A549 (cell line): ENCODE results near the gene AMY1A.
"Not testable (repeated sequence)": the region's sequence is repeated elsewhere in the genome, so short reads cannot be mapped to it uniquely, and the experiment has no call there.

ENCODE experiments used
- CHD2 ChIP-seq: fragments of 150-350 bp; IDR thresholded peaks from 2 replicates; pipeline ENCODE4 v1.6.1; 2014; ENCODE audit warnings: low read length; ENCODE audit not compliant: partially characterized antibody
- PHF8 ChIP-seq: fragments of 200-600 bp; sonication (generic); IDR thresholded peaks from 2 replicates; pipeline ENCODE4 v1.6.1; 2016; ENCODE audit warnings: low read depth, mild to moderate bottlenecking, antibody characterized with exemption, moderate library complexity, borderline replicate concordance
- POLR2A ChIP-seq: IDR thresholded peaks from 2 replicates; pipeline ENCODE4 v1.6.1; 2012; ENCODE audit warnings: mild to moderate bottlenecking, low read length
- TF ChIP-seq, protein P1 (sequence below): IDR thresholded peaks from 2 replicates; pipeline ENCODE4 v1.6.1; 2012
- TF ChIP-seq, protein P2 (sequence below): fragments of 450-650 bp; IDR thresholded peaks from 2 replicates; pipeline ENCODE4 v1.6.1; 2014; ENCODE audit warnings: antibody characterized with exemption
- TF ChIP-seq, protein P3 (sequence below): fragments of >200 bp; sonication (Bioruptor Twin); formaldehyde crosslinking; IDR thresholded peaks from 3 replicates; pipeline ENCODE4 v1.5.1; 2016
- TF ChIP-seq, protein P4 (sequence below): fragments of 250-450 bp; sonication (Bioruptor Pico); IDR thresholded peaks from 2 replicates; pipeline ENCODE4 v1.5.0; 2020; ENCODE audit warnings: low read depth, mild to moderate bottlenecking, moderate library complexity
- TF ChIP-seq, protein P5 (sequence below): fragments of >200 bp; sonication (Bioruptor Twin); formaldehyde crosslinking; IDR thresholded peaks from 3 replicates; pipeline ENCODE4 v1.6.1; 2016

DNA sequence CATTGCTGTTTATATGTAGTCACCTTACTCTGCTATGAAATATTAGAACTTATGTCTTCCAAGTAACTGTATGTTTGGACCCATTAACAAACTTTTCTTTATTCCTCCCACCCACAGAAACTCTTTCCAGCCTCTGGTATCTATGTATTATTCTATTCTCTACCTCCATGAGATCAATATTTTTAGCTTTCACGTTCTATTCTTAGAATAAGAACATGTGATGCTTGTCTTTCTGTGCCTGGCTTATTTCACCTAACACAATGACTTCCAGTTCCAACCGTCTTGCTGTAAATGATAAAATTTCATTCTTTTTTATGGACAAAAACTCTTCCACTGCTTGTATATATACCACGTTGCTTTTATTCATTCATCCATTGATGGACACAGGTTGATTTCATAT lies 14.4 kb upstream of the AMY1A start:
- TF ChIP-seq POLR2A, CHD2, PHF8: not testable (repeated sequence)
- TF ChIP-seq, protein P1, sequence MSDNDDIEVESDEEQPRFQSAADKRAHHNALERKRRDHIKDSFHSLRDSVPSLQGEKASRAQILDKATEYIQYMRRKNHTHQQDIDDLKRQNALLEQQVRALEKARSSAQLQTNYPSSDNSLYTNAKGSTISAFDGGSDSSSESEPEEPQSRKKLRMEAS = not testable (repeated sequence)
- TF ChIP-seq, protein P2, sequence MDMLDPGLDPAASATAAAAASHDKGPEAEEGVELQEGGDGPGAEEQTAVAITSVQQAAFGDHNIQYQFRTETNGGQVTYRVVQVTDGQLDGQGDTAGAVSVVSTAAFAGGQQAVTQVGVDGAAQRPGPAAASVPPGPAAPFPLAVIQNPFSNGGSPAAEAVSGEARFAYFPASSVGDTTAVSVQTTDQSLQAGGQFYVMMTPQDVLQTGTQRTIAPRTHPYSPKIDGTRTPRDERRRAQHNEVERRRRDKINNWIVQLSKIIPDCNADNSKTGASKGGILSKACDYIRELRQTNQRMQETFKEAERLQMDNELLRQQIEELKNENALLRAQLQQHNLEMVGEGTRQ = not testable (repeated sequence)
- TF ChIP-seq, protein P3, sequence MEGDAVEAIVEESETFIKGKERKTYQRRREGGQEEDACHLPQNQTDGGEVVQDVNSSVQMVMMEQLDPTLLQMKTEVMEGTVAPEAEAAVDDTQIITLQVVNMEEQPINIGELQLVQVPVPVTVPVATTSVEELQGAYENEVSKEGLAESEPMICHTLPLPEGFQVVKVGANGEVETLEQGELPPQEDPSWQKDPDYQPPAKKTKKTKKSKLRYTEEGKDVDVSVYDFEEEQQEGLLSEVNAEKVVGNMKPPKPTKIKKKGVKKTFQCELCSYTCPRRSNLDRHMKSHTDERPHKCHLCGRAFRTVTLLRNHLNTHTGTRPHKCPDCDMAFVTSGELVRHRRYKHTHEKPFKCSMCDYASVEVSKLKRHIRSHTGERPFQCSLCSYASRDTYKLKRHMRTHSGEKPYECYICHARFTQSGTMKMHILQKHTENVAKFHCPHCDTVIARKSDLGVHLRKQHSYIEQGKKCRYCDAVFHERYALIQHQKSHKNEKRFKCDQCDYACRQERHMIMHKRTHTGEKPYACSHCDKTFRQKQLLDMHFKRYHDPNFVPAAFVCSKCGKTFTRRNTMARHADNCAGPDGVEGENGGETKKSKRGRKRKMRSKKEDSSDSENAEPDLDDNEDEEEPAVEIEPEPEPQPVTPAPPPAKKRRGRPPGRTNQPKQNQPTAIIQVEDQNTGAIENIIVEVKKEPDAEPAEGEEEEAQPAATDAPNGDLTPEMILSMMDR = not testable (repeated sequence)
- TF ChIP-seq, protein P4, sequence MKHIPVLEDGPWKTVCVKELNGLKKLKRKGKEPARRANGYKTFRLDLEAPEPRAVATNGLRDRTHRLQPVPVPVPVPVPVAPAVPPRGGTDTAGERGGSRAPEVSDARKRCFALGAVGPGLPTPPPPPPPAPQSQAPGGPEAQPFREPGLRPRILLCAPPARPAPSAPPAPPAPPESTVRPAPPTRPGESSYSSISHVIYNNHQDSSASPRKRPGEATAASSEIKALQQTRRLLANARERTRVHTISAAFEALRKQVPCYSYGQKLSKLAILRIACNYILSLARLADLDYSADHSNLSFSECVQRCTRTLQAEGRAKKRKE (CRISPR knock-in tag) = not testable (repeated sequence)
- TF ChIP-seq, protein P5, sequence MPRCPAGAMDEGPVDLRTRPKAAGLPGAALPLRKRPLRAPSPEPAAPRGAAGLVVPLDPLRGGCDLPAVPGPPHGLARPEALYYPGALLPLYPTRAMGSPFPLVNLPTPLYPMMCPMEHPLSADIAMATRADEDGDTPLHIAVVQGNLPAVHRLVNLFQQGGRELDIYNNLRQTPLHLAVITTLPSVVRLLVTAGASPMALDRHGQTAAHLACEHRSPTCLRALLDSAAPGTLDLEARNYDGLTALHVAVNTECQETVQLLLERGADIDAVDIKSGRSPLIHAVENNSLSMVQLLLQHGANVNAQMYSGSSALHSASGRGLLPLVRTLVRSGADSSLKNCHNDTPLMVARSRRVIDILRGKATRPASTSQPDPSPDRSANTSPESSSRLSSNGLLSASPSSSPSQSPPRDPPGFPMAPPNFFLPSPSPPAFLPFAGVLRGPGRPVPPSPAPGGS = not testable (repeated sequence)
